ENCODE data around the gene ANXA6.

ANXA6 gene

GRCh38 chr5:151101746-151102145 is 55.8 kb downstream of the ANXA6 start:
- no peak for DNase-seq (ENCODE audit: low read depth in 2 of 2)

- no peak for DNase-seq (ENCODE audit: low read depth in 2 of 2)
These were observed 56.4 kb downstream of the ANXA6 start for GRCh38 chr5:151101151-151101550.

GRCh38 chr5:151100681-151101080 is 56.9 kb downstream of the ANXA6 start:
- no peak for DNase-seq (ENCODE audit: low read depth in 2 of 2)

GRCh38 chr5:151098768-151099121 is 58.8 kb downstream of the ANXA6 start:
- DNase-seq (ENCODE audit: low read depth in 2 of 2): no peak

GRCh38 chr5:151097820-151098767 is 59.5 kb downstream of the ANXA6 start:
- no peak for DNase-seq (ENCODE audit: low read depth in 2 of 2)

- DNase-seq (ENCODE audit: low read depth in 2 of 2): no peak
These were observed 60.5 kb downstream of the ANXA6 start for GRCh38 chr5:151097061-151097460.

- DNase-seq (ENCODE audit: low read depth in 2 of 2): no peak
These were observed 61.6 kb downstream of the ANXA6 start for GRCh38 chr5:151096001-151096373.

- DNase-seq (ENCODE audit: low read depth in 2 of 2): no peak
These were observed 62.1 kb downstream of the ANXA6 start for GRCh38 chr5:151095341-151096000.

- no peak for DNase-seq (ENCODE audit: low read depth in 2 of 2)
These were observed 62.7 kb downstream of the ANXA6 start for GRCh38 chr5:151094852-151095245.

- peak in 1 of 2 donors; percentile 43 for DNase-seq (ENCODE audit: low read depth in 2 of 2)
These were observed 63.3 kb downstream of the ANXA6 start for GRCh38 chr5:151094030-151094851.

GRCh38 chr5:151093476-151093889 is 64.1 kb downstream of the ANXA6 start:
- DNase-seq (ENCODE audit: low read depth in 2 of 2): no peak

- no peak for DNase-seq (ENCODE audit: low read depth in 2 of 2)
These were observed 64.8 kb downstream of the ANXA6 start for GRCh38 chr5:151092762-151093161.

GRCh38 chr5:151089726-151090125 is 67.9 kb downstream of the ANXA6 start:
- DNase-seq (ENCODE audit: low read depth in 2 of 2): no peak

- no peak for DNase-seq (ENCODE audit: low read depth in 2 of 2)
These were observed 68.6 kb downstream of the ANXA6 start for GRCh38 chr5:151088986-151089385.

GRCh38 chr5:151087486-151087885 is 70.1 kb downstream of the ANXA6 start:
- DNase-seq (ENCODE audit: low read depth in 2 of 2): no peak

GRCh38 chr5:151086905-151087360 is 70.6 kb downstream of the ANXA6 start:
- peak; percentile 40 to 47 for DNase-seq (ENCODE audit: low read depth in 2 of 2)

- DNase-seq (ENCODE audit: low read depth in 2 of 2): no peak
These were observed 71.2 kb downstream of the ANXA6 start for GRCh38 chr5:151086192-151086869.

GRCh38 chr5:151085517-151086041 is 72.0 kb downstream of the ANXA6 start:
- DNase-seq (ENCODE audit: low read depth in 2 of 2): no peak

GRCh38 chr5:151084363-151084762 is 73.2 kb downstream of the ANXA6 start:
- no peak for DNase-seq (ENCODE audit: low read depth in 2 of 2)

GRCh38 chr5:151083081-151083676 is 74.4 kb downstream of the ANXA6 start:
- peak; percentile 31 to 55 for DNase-seq (ENCODE audit: low read depth in 2 of 2)

Measured in stimulated activated CD8-positive, alpha-beta memory T cell treated with anti-CD3 and anti-CD28 coated beads, Interleukin-15, amount 100 ng/mL, for 4 hours (primary cell).